IMR-90 (cell line): Measurements from ENCODE around the gene MECR. TPM values are rescaled to one million over a fixed set of nuclear protein-coding genes. Genes with fewer than 3 reads are reported as not detected.

ENCODE experiments used
- ATAC-seq: fragments of 200-7000 bp; cut with Tn5 transposase; 2 replicates; pipeline ENCODE4 v1.9.1; 2020; ENCODE audit warnings: low read depth, mild to moderate bottlenecking, moderate library complexity
- BruUV-seq: library from RNA; stranded (reverse); fragments of 400-500 nt; replicated peaks from 2 replicates; lab custom pipeline; 2021; lab: Mats Ljungman, UMichigan
- CTCF ChIA-PET: fragments of 300-600 bp; formaldehyde crosslinking; extraction: SDS; loops from one replicate; lab custom pipeline; 2021; ENCODE audit warnings: antibody characterized with exemption; lab: Yijun Ruan, JAX
- POLR2A ChIA-PET: fragments of 300-600 bp; sonication (Branson Sonifier 250); formaldehyde crosslinking; loops from one replicate; lab custom pipeline; 2022; ENCODE audit warnings: antibody characterized with exemption; ENCODE audit not compliant: unreplicated experiment; lab: Charles Lee
- DNase-seq: peaks from one replicate; pipeline ENCODE4 v3.0.0; 2013
- H2AFZ ChIP-seq: replicated peaks from 2 replicates; pipeline ENCODE3; 2013; ENCODE audit warnings: low read length, mild to moderate bottlenecking; ENCODE audit not compliant: poor library complexity
- H2AK5ac ChIP-seq: 2 replicates; pipeline ENCODE4 v1.6.1; 2013; ENCODE audit warnings: low read depth, low read length, inconsistent platforms
- H2AK9ac ChIP-seq: replicated peaks from 2 replicates; pipeline ENCODE3; 2013; ENCODE audit warnings: mild to moderate bottlenecking, low read depth, low read length, moderate library complexity; ENCODE audit not compliant: poor library complexity
- H2BK120ac ChIP-seq: 2 replicates; pipeline ENCODE4 v1.6.1; 2013; ENCODE audit warnings: low read depth, low read length, inconsistent platforms
- H2BK15ac ChIP-seq: 3 replicates; pipeline ENCODE4 v1.6.1; 2013; ENCODE audit warnings: low read depth, low read length, inconsistent platforms
- H2BK20ac ChIP-seq: 2 replicates; pipeline ENCODE4 v1.6.1; 2013; ENCODE audit warnings: low read depth, mild to moderate bottlenecking, inconsistent platforms, low read length, moderate library complexity
- H2BK5ac ChIP-seq: 2 replicates; pipeline ENCODE4 v1.6.1; 2013; ENCODE audit warnings: mild to moderate bottlenecking, low read depth, low read length, inconsistent platforms; ENCODE audit not compliant: poor library complexity, severe bottlenecking
- H3K14ac ChIP-seq: replicated peaks from 2 replicates; pipeline ENCODE4 v1.6.1; 2013; ENCODE audit warnings: low read depth, low read length, inconsistent platforms
- H3K18ac ChIP-seq: 2 replicates; pipeline ENCODE4 v1.6.1; 2013; ENCODE audit warnings: low read depth, low read length, control low read depth
- H3K23ac ChIP-seq: 2 replicates; pipeline ENCODE4 v1.6.1; 2013; ENCODE audit warnings: low read depth, low read length, inconsistent platforms
- H3K27ac ChIP-seq: 2 replicates; pipeline ENCODE4 v1.5.1; 2013; ENCODE audit warnings: mild to moderate bottlenecking, control low read depth, low read length; ENCODE audit not compliant: insufficient read depth
- H3K27me3 ChIP-seq: 2 replicates; pipeline ENCODE4 v1.6.1; 2013; ENCODE audit warnings: low read length; ENCODE audit not compliant: control insufficient read depth, insufficient read depth
- H3K36me3 ChIP-seq: 2 replicates; pipeline ENCODE4 v1.6.1; 2013; ENCODE audit warnings: low read length, mixed read lengths; ENCODE audit not compliant: control insufficient read depth, insufficient read depth
- H3K4ac ChIP-seq: 2 replicates; pipeline ENCODE4 v1.6.1; 2013; ENCODE audit warnings: low read depth, low read length, inconsistent platforms
- H3K4me1 ChIP-seq: 2 replicates; pipeline ENCODE4 v1.6.1; 2013; ENCODE audit warnings: low read length, mixed read lengths; ENCODE audit not compliant: control insufficient read depth, insufficient read depth
- H3K4me2 ChIP-seq: 2 replicates; pipeline ENCODE4 v1.6.1; 2013; ENCODE audit warnings: low read depth, mild to moderate bottlenecking, control low read depth, low read length, moderate library complexity
- H3K4me3 ChIP-seq: 2 replicates; pipeline ENCODE4 v1.5.1; 2013; ENCODE audit warnings: low read depth, mild to moderate bottlenecking, control low read depth, low read length, moderate library complexity; ENCODE audit not compliant: insufficient read depth
- H3K56ac ChIP-seq: 2 replicates; pipeline ENCODE4 v1.6.1; 2013; ENCODE audit warnings: low read length, inconsistent platforms; ENCODE audit not compliant: insufficient read depth; ENCODE audit errors: extremely low read depth
- H3K79me1 ChIP-seq, 2 experiments: 2 replicates each; pipeline ENCODE4 v1.6.1; 2013; ENCODE audit warnings: low read length in 2 of 2, inconsistent platforms in 1 of 2, low read depth in 1 of 2
- H3K9ac ChIP-seq: 2 replicates; pipeline ENCODE4 v1.6.1; 2013; ENCODE audit warnings: low read depth, low read length, control low read depth
- H3K9me1 ChIP-seq: 2 replicates; pipeline ENCODE4 v1.6.1; 2013; ENCODE audit warnings: low read length, inconsistent platforms; ENCODE audit not compliant: insufficient read depth
- H3K9me3 ChIP-seq: 2 replicates; pipeline ENCODE4 v1.6.1; 2013; ENCODE audit warnings: low read length; ENCODE audit not compliant: control insufficient read depth, insufficient read depth
- H4K20me1 ChIP-seq: 2 replicates; pipeline ENCODE4 v1.6.1; 2013; ENCODE audit warnings: low read length, inconsistent platforms; ENCODE audit not compliant: insufficient read depth
- H4K5ac ChIP-seq: 2 replicates; pipeline ENCODE4 v1.6.1; 2013; ENCODE audit warnings: mild to moderate bottlenecking, low read depth, low read length, control low read depth
- H4K8ac ChIP-seq, 2 experiments: 2 replicates each; pipeline ENCODE4 v1.6.1; 2013; ENCODE audit warnings: low read depth in 2 of 2, low read length in 2 of 2, control low read depth in 1 of 2, inconsistent platforms in 1 of 2
- H4K91ac ChIP-seq: 2 replicates; pipeline ENCODE4 v1.6.1; 2013; ENCODE audit warnings: low read depth, low read length, inconsistent platforms; ENCODE audit not compliant: insufficient read depth
- BHLHE40 ChIP-seq: fragments of 150-350 bp; IDR thresholded peaks from 2 replicates; pipeline ENCODE4 v1.6.1; 2016; ENCODE audit warnings: mild to moderate bottlenecking, low read depth, low read length
- CEBPB ChIP-seq: IDR thresholded peaks from 2 replicates; pipeline ENCODE4 v1.6.1; 2012; ENCODE audit warnings: low read depth, low read length, improper control_type of control experiment
- CHD1 ChIP-seq: IDR thresholded peaks from 2 replicates; pipeline ENCODE4 v1.6.1; 2012; ENCODE audit warnings: low read depth, low read length, improper control_type of control experiment
- CTCF ChIP-seq: conservative IDR thresholded peaks from 2 replicates; pipeline ENCODE4 v1.5.1; 2012; ENCODE audit warnings: mild to moderate bottlenecking, low read depth, low read length, improper control_type of control experiment
- ELK1 ChIP-seq: fragments of 150-350 bp; IDR thresholded peaks from 2 replicates; pipeline ENCODE4 v1.6.1; 2016; ENCODE audit warnings: low read depth, mild to moderate bottlenecking, low read length, moderate library complexity, borderline replicate concordance
- FOS ChIP-seq: fragments of 150-350 bp; IDR thresholded peaks from 2 replicates; pipeline ENCODE4 v1.6.1; 2016; ENCODE audit warnings: low read depth, low read length
- MAFK ChIP-seq: IDR thresholded peaks from 2 replicates; pipeline ENCODE4 v1.6.1; 2012; ENCODE audit warnings: low read depth, low read length, improper control_type of control experiment
- MAZ ChIP-seq: IDR thresholded peaks from 2 replicates; pipeline ENCODE4 v1.6.1; 2012; ENCODE audit warnings: low read depth, mild to moderate bottlenecking, low read length, improper control_type of control experiment, moderate library complexity, borderline replicate concordance
- MXI1 ChIP-seq: IDR thresholded peaks from 2 replicates; pipeline ENCODE4 v1.6.1; 2012; ENCODE audit warnings: low read depth, mild to moderate bottlenecking, low read length, moderate library complexity, borderline replicate concordance
- NFE2L2 ChIP-seq: fragments of 150-350 bp; IDR thresholded peaks from 2 replicates; pipeline ENCODE4 v1.6.1; 2016; ENCODE audit warnings: low read depth, mild to moderate bottlenecking, low read length
- POLR2A ChIP-seq: IDR thresholded peaks from 2 replicates; pipeline ENCODE4 v1.6.1; 2012; ENCODE audit warnings: mild to moderate bottlenecking, low read depth, low read length
- RAD21 ChIP-seq: IDR thresholded peaks from 2 replicates; pipeline ENCODE4 v1.6.1; 2012; ENCODE audit warnings: low read length, improper control_type of control experiment
- RCOR1 ChIP-seq: IDR thresholded peaks from 2 replicates; pipeline ENCODE4 v1.6.1; 2012; ENCODE audit warnings: mild to moderate bottlenecking, low read length, improper control_type of control experiment; ENCODE audit not compliant: insufficient replicate concordance
- RFX5 ChIP-seq: IDR thresholded peaks from 2 replicates; pipeline ENCODE4 v1.8.0; 2012; ENCODE audit warnings: low read depth, mild to moderate bottlenecking, low read length, moderate library complexity
- SMC3 ChIP-seq: fragments of 150-350 bp; IDR thresholded peaks from 2 replicates; pipeline ENCODE4 v1.6.1; 2016; ENCODE audit warnings: low read depth, mild to moderate bottlenecking, antibody characterized with exemption, low read length, moderate library complexity
- USF2 ChIP-seq: fragments of 150-350 bp; IDR thresholded peaks from 2 replicates; pipeline ENCODE4 v1.6.1; 2017; ENCODE audit warnings: mild to moderate bottlenecking, antibody characterized with exemption, low read length, low read depth
- WGBS, 2 experiments: methylation state at CpG; one replicate each; pipeline versions ENCODE4 v1.1.5 to v1.1.7; 2013; ENCODE audit warnings: missing lambda C conversion rate in 2 of 2; ENCODE audit not compliant: insufficient read length in 1 of 2; ENCODE audit errors: extremely low coverage in 2 of 2; 5-methylcytosine and 5-hydroxymethylcytosine counted together
- dilution Hi-C: fragments of 300-500 bp; cut with HindIII; formaldehyde crosslinking; loops from one replicate; pipeline ENCODE4 v1.14.3; 2018; ENCODE audit warnings: low sequenced_read_pairs; ENCODE audit not compliant: unreplicated experiment
- in situ Hi-C: fragments of 300-500 bp; cut with MboI; formaldehyde crosslinking; loops from 3 replicates; pipeline ENCODE4 v1.14.3; 2019; ENCODE audit warnings: low sequenced_read_pairs, inconsistent platforms, mixed read lengths
- intact Hi-C: fragments of 100-400 bp; cut with micrococcal nuclease; formaldehyde crosslinking; loops from 2 replicates; pipeline ENCODE4 v1.10.0; 2022
- polyA plus RNA-seq, 3 experiments: library from polyadenylated mRNA; depleted of rRNA; stranded (reverse); fragments of >200 nt; gene quantifications; 2 replicates each; pipeline ENCODE4 v1.2.3, GENCODE V29; 2012; ENCODE audit warnings: low replicate concordance in 1 of 3
- total RNA-seq: library from RNA; depleted of rRNA; stranded (reverse); fragments of >200 nt; gene quantifications from 2 replicates; pipeline ENCODE4 v1.2.3, GENCODE V29; 2012

Gene MECR
- total and polyA plus RNA-seq, 2 of the 4 experiments (the other 2 are of a cell fraction) = 20.3 to 24.8 TPM

- BruUV-seq = no TSS peak
- WGBS, 2 experiments = no CpG with 5 or more reads among the region's 5 CpGs
These were observed 59.2 kb downstream of the MECR start for GRCh38 chr1:29171521-29171920.

More at GRCh38 chr1:29171521-29171920, 59.2 kb downstream of the MECR start:
- ChIA-PET CTCF (interaction anchor here (0.7 kb wide), 1 partner anchor 11 kb away, joined by 4 read pairs; no protein-coding TSS in a partner anchor), POLR2A (interaction anchor here (0.7 to 1.5 kb wide), 2 partner anchors 10 to 23 kb away, joined by 3 to 5 read pairs; partner anchors contain the start of gene SRSF4)
- intact Hi-C loops (no loop called here), dilution Hi-C loops (no loop called here), in situ Hi-C loops (no loop called here)
- Histone ChIP-seq H4K5ac (no peak overlapping the region), H3K4ac (no peak overlapping the region), H2BK5ac (no peak overlapping the region), H3K36me3 (peaks cover 10% of the 10 kb centered on the region), H2AK9ac (no peak overlapping the region), H3K4me2 (no peak overlapping the region), H3K18ac (no peak overlapping the region), H2BK15ac (no peak overlapping the region), H2AK5ac (no peak overlapping the region), H4K20me1 (peaks cover 79% of the 10 kb centered on the region), H4K91ac (no peak overlapping the region), H3K79me1 (peaks cover 3 to 49% of the 10 kb centered on the region in 2 experiments), H3K14ac (no peak overlapping the region), H2BK20ac (no peak overlapping the region), H2BK120ac (no peak overlapping the region), H3K23ac (no peak overlapping the region; the same call in 1 of the 2 replicates), H3K27ac (no peak overlapping the region), H3K4me3 (no peak overlapping the region), H2AFZ (no peak overlapping the region), H3K56ac (no peak overlapping the region), H4K8ac (no peak overlapping the region), H3K4me1 (peaks cover 9% of the 10 kb centered on the region), H3K9ac (no peak overlapping the region), H3K27me3 (no peaks in the 10 kb centered on the region), H3K9me3 (no peaks in the 10 kb centered on the region), H3K9me1 (peaks cover 6% of the 10 kb centered on the region)
- TF ChIP-seq POLR2A (no peak), SMC3 (no peak), ELK1 (no peak), RCOR1 (no peak), RAD21 (no peak), CHD1 (no peak), BHLHE40 (no peak), NFE2L2 (no peak), MXI1 (no peak), MAFK (no peak), CTCF (no peak), MAZ (no peak), CEBPB (no peak), RFX5 (no peak), USF2 (no peak), FOS (no peak)
- no peak for DNase-seq
- no peak for ATAC-seq
